ENCODE measurements around the gene FAAP20. TPM values are rescaled to one million over a fixed set of nuclear protein-coding genes. Genes with fewer than 3 reads are reported as not detected.

FAAP20 gene
- total and polyA plus RNA-seq, 9 of the 15 experiments (the other 6 are each of a cell fraction or from before 2014, with no cell fraction given), result 0.58 to 143 (median 9.9) TPM

DNA sequence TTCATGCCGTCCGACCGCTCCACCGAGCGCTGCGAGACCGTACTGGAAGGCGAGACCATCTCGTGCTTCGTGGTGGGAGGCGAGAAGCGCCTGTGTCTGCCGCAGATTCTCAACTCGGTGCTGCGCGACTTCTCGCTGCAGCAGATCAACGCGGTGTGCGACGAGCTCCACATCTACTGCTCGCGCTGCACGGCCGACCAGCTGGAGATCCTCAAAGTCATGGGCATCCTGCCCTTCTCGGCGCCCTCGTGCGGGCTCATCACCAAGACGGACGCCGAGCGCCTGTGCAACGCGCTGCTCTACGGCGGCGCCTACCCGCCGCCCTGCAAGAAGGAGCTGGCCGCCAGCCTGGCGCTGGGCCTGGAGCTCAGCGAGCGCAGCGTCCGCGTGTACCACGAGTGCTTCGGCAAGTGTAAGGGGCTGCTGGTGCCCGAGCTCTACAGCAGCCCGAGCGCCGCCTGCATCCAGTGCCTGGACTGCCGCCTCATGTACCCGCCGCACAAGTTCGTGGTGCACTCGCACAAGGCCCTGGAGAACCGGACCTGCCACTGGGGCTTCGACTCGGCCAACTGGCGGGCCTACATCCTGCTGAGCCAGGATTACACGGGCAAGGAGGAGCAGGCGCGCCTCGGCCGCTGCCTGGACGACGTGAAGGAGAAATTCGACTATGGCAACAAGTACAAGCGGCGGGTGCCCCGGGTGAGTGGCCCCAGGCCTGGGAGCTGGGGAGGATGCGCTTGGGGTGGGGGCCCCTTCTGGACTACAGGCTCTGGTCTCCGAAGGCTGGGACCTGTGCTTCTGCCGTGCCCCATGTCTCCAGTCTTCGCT lies 34.7 kb upstream of the FAAP20 start (continued):
- TF ChIP-seq U2AF1 (optimal IDR thresholded peaks at IDR 0.05; ENCODE audit: low read depth, low read length), result no peak
- no peak for TF ChIP-seq CREBBP (IDR thresholded peaks at IDR 0.05; ENCODE audit: low read depth, low read length)
- TF ChIP-seq, protein P1, sequence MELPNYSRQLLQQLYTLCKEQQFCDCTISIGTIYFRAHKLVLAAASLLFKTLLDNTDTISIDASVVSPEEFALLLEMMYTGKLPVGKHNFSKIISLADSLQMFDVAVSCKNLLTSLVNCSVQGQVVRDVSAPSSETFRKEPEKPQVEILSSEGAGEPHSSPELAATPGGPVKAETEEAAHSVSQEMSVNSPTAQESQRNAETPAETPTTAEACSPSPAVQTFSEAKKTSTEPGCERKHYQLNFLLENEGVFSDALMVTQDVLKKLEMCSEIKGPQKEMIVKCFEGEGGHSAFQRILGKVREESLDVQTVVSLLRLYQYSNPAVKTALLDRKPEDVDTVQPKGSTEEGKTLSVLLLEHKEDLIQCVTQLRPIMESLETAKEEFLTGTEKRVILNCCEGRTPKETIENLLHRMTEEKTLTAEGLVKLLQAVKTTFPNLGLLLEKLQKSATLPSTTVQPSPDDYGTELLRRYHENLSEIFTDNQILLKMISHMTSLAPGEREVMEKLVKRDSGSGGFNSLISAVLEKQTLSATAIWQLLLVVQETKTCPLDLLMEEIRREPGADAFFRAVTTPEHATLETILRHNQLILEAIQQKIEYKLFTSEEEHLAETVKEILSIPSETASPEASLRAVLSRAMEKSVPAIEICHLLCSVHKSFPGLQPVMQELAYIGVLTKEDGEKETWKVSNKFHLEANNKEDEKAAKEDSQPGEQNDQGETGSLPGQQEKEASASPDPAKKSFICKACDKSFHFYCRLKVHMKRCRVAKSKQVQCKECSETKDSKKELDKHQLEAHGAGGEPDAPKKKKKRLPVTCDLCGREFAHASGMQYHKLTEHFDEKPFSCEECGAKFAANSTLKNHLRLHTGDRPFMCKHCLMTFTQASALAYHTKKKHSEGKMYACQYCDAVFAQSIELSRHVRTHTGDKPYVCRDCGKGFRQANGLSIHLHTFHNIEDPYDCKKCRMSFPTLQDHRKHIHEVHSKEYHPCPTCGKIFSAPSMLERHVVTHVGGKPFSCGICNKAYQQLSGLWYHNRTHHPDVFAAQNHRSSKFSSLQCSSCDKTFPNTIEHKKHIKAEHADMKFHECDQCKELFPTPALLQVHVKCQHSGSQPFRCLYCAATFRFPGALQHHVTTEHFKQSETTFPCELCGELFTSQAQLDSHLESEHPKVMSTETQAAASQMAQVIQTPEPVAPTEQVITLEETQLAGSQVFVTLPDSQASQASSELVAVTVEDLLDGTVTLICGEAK (IDR thresholded peaks at IDR 0.05), result peak; percentile 19; the same call in 1 of the 2 replicates
- TF ChIP-seq, protein P1 (CRISPR knock-in tag; IDR thresholded peaks at IDR 0.05), result peak; percentile 63; the same call in 1 of the 2 replicates
- TF ChIP-seq HMGN3 (IDR thresholded peaks at IDR 0.05; ENCODE audit: borderline replicate concordance, extremely low read depth, insufficient read length, low read depth, low read length), result peak; percentile 50
- peak; percentile 77 for TF ChIP-seq ARID4B (CRISPR knock-in tag; IDR thresholded peaks at IDR 0.05)
- TF ChIP-seq SIN3A (IDR thresholded peaks at IDR 0.05; ENCODE audit: borderline replicate concordance in 2 of 2, control insufficient read depth in 1 of 2, low read depth in 2 of 2, low read length in 2 of 2), result peak in 1 of 2 experiments; percentile 3; a peak in 2 of 4 replicates
- TF ChIP-seq CAMTA2 (CRISPR knock-in tag; conservative IDR thresholded peaks at IDR 0.05), result no peak
- TF ChIP-seq NFATC3 (IDR thresholded peaks at IDR 0.05), result no peak
- peak; percentile 40 for TF ChIP-seq CCNT2 (IDR thresholded peaks at IDR 0.05; ENCODE audit: borderline replicate concordance, extremely low read depth, insufficient read length, low read depth, low read length)
- TF ChIP-seq NR3C1 (CRISPR knock-in tag; IDR thresholded peaks at IDR 0.05), result peak; percentile 82; the same call in 1 of the 2 replicates
- TF ChIP-seq XRCC5 (IDR thresholded peaks at IDR 0.05; ENCODE audit: low read depth, low read length), result 0 out of 2 replicates have a peak, but pooled peaks have one; percentile 73
